ENCODE results near the gene NUDT9.
"Not testable (repeated sequence)": the region's sequence is repeated elsewhere in the genome, so short reads cannot be mapped to it uniquely, and the experiment has no call there.

NUDT9 gene

DNA sequence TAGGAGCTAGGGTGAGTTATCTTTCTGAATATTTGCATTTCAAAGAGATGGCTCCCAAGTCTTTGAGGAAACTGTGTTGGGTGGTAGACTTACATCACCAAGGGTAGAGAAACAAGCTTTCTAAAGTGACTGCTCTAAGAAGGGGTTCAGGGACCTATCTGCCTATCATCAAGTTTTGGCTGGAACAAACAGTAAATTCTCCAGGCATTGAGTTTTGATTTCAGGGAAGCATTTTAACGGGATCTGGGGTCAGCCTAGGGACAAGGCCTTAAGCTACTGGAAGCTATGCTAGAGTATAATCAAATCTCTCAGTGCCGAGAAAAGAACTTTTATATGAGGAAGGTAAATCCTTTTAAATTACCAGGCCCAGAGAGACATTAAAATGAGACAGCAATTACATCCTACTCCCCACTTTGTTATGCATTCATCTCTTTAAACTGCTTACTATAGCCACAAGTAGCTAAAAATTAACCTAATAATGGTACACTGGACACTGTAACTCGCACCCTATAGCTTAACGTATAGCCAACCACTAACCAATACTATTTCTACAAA lies 2.0 kb upstream of the NUDT9 start:
- H3K9me3 Mint-ChIP-seq: no peaks in the 10 kb centered on the region
- H3K4me1 Mint-ChIP-seq: peaks cover 10% of the 10 kb centered on the region
- H3K27me3 Mint-ChIP-seq: no peaks in the 10 kb centered on the region
- peak overlapping the region; percentile 38 for H3K27ac Mint-ChIP-seq
- no peak for ATAC-seq (ENCODE audit: low read depth)
- no peak for DNase-seq (ENCODE audit: low spot score in 2 of 2)
- no peaks in the 10 kb centered on the region for H3K36me3 Mint-ChIP-seq
- no peak overlapping the region for H3K4me3 Mint-ChIP-seq

DNA sequence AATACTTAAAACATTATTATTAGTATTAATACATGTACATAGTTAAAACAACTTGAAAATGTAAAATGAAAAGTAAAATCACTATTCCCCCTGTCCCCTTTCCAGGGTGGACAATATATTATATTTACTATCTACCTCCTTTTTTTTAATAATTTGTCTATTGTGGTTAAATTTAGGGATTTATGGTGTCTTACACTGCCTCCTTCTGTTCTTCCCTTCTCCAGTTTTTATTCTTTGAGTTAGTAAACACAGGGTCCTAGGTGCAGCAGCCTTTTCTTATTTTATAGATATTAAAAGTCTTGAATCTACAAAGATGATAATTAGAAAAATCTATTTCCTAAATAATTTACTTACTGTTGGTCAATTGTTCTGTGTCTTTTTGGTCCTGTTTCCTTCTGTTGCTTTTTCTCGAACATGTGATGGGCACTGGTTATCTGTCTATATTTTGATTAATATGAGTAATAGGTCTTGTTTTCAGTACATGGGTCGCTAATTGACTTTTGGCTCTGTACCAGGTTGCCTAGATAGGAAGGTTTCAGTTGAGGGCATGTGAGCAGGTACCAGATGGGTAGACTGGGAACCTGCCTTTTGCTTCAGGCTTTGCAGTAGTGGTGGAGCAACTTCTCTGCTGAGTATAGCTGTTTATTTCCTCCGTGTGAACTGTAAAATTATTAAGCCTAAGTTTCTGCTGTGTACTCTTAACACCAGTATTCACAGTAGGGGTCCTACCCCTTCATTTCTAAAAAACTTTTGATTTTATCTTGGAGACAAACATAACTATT lies 1.1 kb downstream of the NUDT9 start:
- no peaks in the 10 kb centered on the region for H3K36me3 Mint-ChIP-seq
- H3K27me3 Mint-ChIP-seq: no peaks in the 10 kb centered on the region
- H3K9me3 Mint-ChIP-seq: no peaks in the 10 kb centered on the region
- peak overlapping the region; percentile 93 for H3K27ac Mint-ChIP-seq
- DNase-seq (ENCODE audit: low spot score in 2 of 2) (no peak), ATAC-seq (ENCODE audit: low read depth) (no peak)
- peak overlapping the region; percentile 99 for H3K4me3 Mint-ChIP-seq
- peaks cover 10% of the 10 kb centered on the region for H3K4me1 Mint-ChIP-seq

DNA sequence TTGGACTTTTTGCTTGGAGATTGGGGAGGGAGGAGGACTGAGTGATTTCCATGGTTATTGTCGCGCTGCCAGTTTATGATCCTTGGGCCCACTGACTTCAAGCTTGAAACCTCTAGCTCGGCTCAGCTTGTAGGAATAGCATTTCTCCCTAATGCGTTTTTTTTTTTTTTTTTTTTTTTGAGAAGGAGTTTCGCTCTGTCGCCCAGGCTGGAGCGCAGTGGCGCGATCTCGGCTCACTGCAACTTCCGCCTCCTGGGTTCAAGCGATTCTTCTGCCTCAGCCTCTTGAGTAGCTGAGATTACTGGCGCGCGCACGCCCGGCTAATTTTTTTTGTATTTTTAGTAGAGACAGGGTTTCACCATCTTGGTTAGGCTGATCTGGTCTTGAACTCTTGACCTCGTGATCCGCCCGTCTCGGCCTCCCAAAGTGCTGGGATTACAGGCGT lies 1.7 kb downstream of the NUDT9 start:
- H3K9me3 Mint-ChIP-seq; H3K27me3 Mint-ChIP-seq; H3K27ac Mint-ChIP-seq; ATAC-seq (ENCODE audit: low read depth); H3K36me3 Mint-ChIP-seq; DNase-seq (ENCODE audit: low spot score in 2 of 2): not testable (repeated sequence)
- peaks cover 10% of the 10 kb centered on the region for H3K4me1 Mint-ChIP-seq
- H3K4me3 Mint-ChIP-seq: peak overlapping the region; percentile 29

- no peaks in the 10 kb centered on the region for H3K9me3 Mint-ChIP-seq
- peaks cover 3% of the 10 kb centered on the region for H3K36me3 Mint-ChIP-seq
- H3K27ac Mint-ChIP-seq: no peak overlapping the region
- no peak overlapping the region for H3K4me3 Mint-ChIP-seq
- DNase-seq (ENCODE audit: low spot score in 2 of 2) (no peak), ATAC-seq (ENCODE audit: low read depth) (no peak)
- H3K27me3 Mint-ChIP-seq: no peaks in the 10 kb centered on the region
- peaks cover 20% of the 10 kb centered on the region for H3K4me1 Mint-ChIP-seq
These were observed 3.3 kb downstream of the NUDT9 start for GRCh38 chr4:87425711-87426110.

DNA sequence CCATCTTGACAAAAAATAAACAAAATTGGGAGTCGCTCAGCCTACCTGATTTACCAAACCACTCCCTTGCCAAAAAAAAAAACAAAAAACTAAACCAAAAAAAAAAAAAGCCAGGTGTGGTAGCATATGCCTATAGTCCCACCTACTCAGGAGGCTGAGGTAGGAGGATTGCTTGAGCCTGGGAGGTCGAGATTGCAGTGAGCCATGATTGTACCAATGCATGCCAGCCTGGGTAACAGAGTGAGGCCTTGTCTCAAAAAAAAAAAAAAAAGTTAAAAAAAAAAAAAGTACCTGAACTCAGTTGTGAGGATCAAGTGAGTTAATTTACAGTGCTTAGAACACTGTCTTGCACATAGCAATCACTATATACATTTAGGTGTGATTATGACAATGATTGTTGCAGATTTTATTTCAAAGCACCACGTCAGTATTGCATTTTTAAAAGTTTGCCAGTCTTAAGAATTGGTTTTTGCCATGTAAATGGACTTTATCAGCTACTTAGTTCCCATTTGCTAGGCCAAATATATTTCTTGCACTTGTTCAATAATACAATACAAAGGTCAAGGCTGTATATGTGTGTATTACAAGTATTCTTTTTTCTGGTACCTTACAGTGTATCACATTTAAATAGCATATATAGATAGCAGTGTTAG lies 4.6 kb downstream of the NUDT9 start:
- Mint-ChIP-seq H3K9me3 (no peaks in the 10 kb centered on the region), H3K36me3 (peaks cover 3% of the 10 kb centered on the region), H3K4me1 (peaks cover 21% of the 10 kb centered on the region), H3K27me3 (no peaks in the 10 kb centered on the region), H3K4me3 (no peak overlapping the region), H3K27ac (no peak overlapping the region)
- DNase-seq (ENCODE audit: low spot score in 2 of 2) (no peak), ATAC-seq (ENCODE audit: low read depth) (no peak)

GRCh38 chr4:87427518-87427868 lies 5.1 kb downstream of the NUDT9 start:
- H3K36me3 Mint-ChIP-seq: peaks cover 5% of the 10 kb centered on the region

GRCh38 chr4:87428979-87429378 lies 6.6 kb downstream of the NUDT9 start:
- Mint-ChIP-seq H3K4me1 (peaks cover 22% of the 10 kb centered on the region), H3K4me3 (no peak overlapping the region), H3K27ac (no peak overlapping the region), H3K9me3 (no peaks in the 10 kb centered on the region), H3K27me3 (no peaks in the 10 kb centered on the region), H3K36me3 (peaks cover 7% of the 10 kb centered on the region)
- DNase-seq (ENCODE audit: low spot score in 2 of 2) (no peak), ATAC-seq (ENCODE audit: low read depth) (no peak)

More at GRCh38 chr4:87427518-87427868, 5.1 kb downstream of the NUDT9 start:
- Mint-ChIP-seq H3K4me3 (no peak overlapping the region), H3K9me3 (no peaks in the 10 kb centered on the region), H3K27me3 (no peaks in the 10 kb centered on the region), H3K27ac (no peak overlapping the region), H3K4me1 (peaks cover 21% of the 10 kb centered on the region)
- ATAC-seq (ENCODE audit: low read depth) (no peak), DNase-seq (ENCODE audit: low spot score in 2 of 2) (no peak)

GRCh38 chr4:87430038-87430437 lies 7.7 kb downstream of the NUDT9 start:
- Mint-ChIP-seq H3K36me3 (peaks cover 7% of the 10 kb centered on the region), H3K9me3 (no peaks in the 10 kb centered on the region), H3K4me1 (peaks cover 18% of the 10 kb centered on the region), H3K27me3 (no peaks in the 10 kb centered on the region), H3K27ac (peak overlapping the region; percentile 7), H3K4me3 (no peak overlapping the region)
- DNase-seq (ENCODE audit: low spot score in 2 of 2) (no peak), ATAC-seq (ENCODE audit: low read depth) (no peak)

DNA sequence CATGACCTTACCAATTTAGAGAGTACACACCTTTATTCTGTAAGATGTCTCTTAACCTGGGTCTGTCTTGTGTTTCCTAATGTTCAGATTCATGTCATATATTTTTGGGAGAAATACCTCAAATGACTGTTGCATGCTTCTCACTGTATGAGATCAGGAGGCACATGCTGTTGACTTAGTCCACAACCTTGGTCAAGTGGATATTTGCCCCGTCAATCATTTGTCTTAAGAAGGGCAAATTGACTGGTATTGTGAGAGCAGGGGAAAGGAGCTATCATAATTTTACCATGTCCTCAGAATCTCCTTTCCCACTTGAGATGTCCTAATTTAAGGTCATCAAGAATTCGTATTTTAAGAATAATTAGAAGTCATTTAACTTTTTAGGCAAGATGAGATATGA lies 11.0 kb downstream of the NUDT9 start:
- no peak overlapping the region for H3K4me3 Mint-ChIP-seq
- no peaks in the 10 kb centered on the region for H3K9me3 Mint-ChIP-seq
- H3K27me3 Mint-ChIP-seq: no peaks in the 10 kb centered on the region
- H3K27ac Mint-ChIP-seq: peak overlapping the region; percentile 55
- DNase-seq (ENCODE audit: low spot score in 2 of 2) (no peak), ATAC-seq (ENCODE audit: low read depth) (no peak)
- peaks cover 18% of the 10 kb centered on the region for H3K36me3 Mint-ChIP-seq
- H3K4me1 Mint-ChIP-seq: peaks cover 18% of the 10 kb centered on the region

GRCh38 chr4:87442889-87443288 lies 20.5 kb downstream of the NUDT9 start:
- Mint-ChIP-seq H3K27me3 (no peaks in the 10 kb centered on the region), H3K36me3 (peaks cover 36% of the 10 kb centered on the region), H3K4me1 (no peaks in the 10 kb centered on the region), H3K9me3 (no peaks in the 10 kb centered on the region), H3K4me3 (no peak overlapping the region), H3K27ac (no peak overlapping the region)
- DNase-seq (ENCODE audit: low spot score in 2 of 2): no peak
- no peak for ATAC-seq (ENCODE audit: low read depth)

DNA sequence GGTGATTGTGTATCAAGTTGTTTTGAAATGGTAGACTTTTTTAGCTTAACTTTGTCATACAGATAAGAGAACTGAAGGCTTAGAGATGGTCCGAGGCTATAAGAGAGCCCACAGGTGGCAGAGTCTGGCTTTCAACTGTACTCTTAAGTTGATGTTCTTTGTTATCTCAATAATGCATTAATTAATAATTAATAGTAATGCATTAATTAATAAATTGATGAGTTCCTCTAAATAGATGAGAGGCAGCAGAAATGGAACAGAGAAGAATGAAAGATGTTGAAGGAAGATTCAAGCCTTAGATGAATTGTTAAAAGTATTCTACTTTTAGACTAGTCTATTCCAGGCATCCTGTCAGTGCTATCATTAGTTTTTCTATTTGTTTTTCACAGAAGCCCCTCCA lies 22.4 kb downstream of the NUDT9 start:
- Mint-ChIP-seq H3K4me1 (no peaks in the 10 kb centered on the region), H3K27me3 (no peaks in the 10 kb centered on the region), H3K36me3 (peaks cover 30% of the 10 kb centered on the region), H3K4me3 (no peak overlapping the region), H3K27ac (no peak overlapping the region), H3K9me3 (no peaks in the 10 kb centered on the region)
- ATAC-seq (ENCODE audit: low read depth): no peak
- no peak for DNase-seq (ENCODE audit: low spot score in 2 of 2)

- no peaks in the 10 kb centered on the region for H3K9me3 Mint-ChIP-seq
- no peaks in the 10 kb centered on the region for H3K4me1 Mint-ChIP-seq
These were observed 23.6 kb downstream of the NUDT9 start for GRCh38 chr4:87445964-87446363.

GRCh38 chr4:87446375-87446774 lies 24.0 kb downstream of the NUDT9 start:
- H3K27ac Mint-ChIP-seq; DNase-seq (ENCODE audit: low spot score in 2 of 2); H3K9me3 Mint-ChIP-seq; H3K27me3 Mint-ChIP-seq; H3K4me1 Mint-ChIP-seq; H3K4me3 Mint-ChIP-seq; ATAC-seq (ENCODE audit: low read depth): not testable (repeated sequence)
- H3K36me3 Mint-ChIP-seq: peaks cover 33% of the 10 kb centered on the region

More at GRCh38 chr4:87445964-87446363, 23.6 kb downstream of the NUDT9 start:
- no peak overlapping the region for H3K27ac Mint-ChIP-seq
- ATAC-seq (ENCODE audit: low read depth): no peak
- no peaks in the 10 kb centered on the region for H3K27me3 Mint-ChIP-seq
- peaks cover 31% of the 10 kb centered on the region for H3K36me3 Mint-ChIP-seq
- H3K4me3 Mint-ChIP-seq: no peak overlapping the region
- no peak for DNase-seq (ENCODE audit: low spot score in 2 of 2)

GRCh38 chr4:87451537-87451936 lies 29.2 kb downstream of the NUDT9 start:
- no peaks in the 10 kb centered on the region for H3K4me1 Mint-ChIP-seq
- H3K9me3 Mint-ChIP-seq: no peaks in the 10 kb centered on the region
- H3K36me3 Mint-ChIP-seq: peaks cover 27% of the 10 kb centered on the region
- no peak overlapping the region for H3K4me3 Mint-ChIP-seq
- DNase-seq (ENCODE audit: low spot score in 2 of 2): no peak
- no peak for ATAC-seq (ENCODE audit: low read depth)
- H3K27ac Mint-ChIP-seq: no peak overlapping the region
- no peaks in the 10 kb centered on the region for H3K27me3 Mint-ChIP-seq

All from memory B cell (primary cell).